ENCODE results near the gene SYF2. TPM values are rescaled to one million over a fixed set of nuclear protein-coding genes. Genes with fewer than 3 reads are reported as not detected.

Gene SYF2
- 29.1 and 42.5 TPM in 2 replicates for total RNA-seq

DNA sequence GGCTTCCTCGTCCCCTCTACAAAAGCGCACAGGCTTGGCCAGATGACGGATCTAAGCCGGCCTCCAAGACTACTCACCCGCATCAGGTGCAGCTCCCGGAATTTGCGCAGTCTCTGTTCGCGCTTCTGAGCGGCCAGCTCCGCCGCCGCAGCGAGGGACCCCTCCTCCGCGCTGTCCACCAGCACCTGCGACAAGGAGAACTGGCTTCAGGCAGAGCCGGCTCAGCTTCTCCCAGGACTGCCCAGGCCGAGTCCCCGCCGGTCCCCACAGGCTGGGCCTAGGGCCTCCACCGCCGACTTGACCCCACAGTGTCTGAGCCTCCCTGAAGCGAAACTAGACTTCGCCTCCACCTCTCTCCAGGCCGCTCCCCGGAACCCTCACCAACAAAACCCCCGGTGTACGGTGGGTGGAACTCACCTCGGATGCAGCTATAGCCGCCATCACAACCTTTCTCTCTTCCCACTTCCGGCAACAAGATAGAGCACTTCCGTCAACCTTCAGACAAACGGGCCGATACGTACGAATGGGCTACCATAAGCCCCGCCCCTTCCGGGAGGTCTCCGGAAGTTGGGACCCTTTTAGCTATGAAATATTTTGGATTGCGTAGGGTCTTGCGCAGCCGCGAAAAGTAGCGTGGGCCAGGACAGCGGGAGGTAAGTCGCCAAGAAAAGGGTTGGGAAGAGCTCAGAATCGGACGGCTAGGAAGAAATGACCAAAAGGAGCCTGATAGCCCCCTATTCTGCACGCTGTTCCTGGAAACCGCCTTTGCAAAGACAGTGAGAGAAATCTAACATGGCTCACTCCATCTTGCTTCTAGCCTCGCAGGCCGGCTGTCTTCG, at the start of gene SYF2:
Gene SYF2 (minus strand): TSS at position 476 of the 839 bp plus-strand sequence. CDS start 35 bp downstream, at position 441.

DNA sequence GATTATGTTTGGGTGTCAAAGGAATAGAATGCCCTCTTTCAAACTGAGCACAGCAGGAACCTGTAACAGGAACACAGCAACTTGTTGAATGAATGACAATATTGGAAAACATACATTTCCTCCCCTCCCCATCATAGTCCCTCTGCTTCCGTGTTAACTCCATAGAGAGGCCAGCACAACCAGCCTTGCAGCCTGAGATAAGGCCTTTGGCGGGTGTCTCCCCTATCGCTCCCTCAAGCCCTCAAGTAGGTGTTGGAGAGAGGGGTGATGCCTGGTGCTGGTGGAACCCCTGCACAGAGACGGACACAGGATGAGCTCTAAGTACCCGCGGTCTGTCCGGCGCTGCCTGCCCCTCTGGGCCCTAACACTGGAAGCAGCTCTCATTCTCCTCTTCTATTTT, 39.9 kb upstream of the SYF2 start, which contains the start of gene RHD:
Gene RHD (plus strand): TSS at position 272 of the 400 bp plus-strand sequence. CDS start 39 bp downstream, at position 311.

DNA sequence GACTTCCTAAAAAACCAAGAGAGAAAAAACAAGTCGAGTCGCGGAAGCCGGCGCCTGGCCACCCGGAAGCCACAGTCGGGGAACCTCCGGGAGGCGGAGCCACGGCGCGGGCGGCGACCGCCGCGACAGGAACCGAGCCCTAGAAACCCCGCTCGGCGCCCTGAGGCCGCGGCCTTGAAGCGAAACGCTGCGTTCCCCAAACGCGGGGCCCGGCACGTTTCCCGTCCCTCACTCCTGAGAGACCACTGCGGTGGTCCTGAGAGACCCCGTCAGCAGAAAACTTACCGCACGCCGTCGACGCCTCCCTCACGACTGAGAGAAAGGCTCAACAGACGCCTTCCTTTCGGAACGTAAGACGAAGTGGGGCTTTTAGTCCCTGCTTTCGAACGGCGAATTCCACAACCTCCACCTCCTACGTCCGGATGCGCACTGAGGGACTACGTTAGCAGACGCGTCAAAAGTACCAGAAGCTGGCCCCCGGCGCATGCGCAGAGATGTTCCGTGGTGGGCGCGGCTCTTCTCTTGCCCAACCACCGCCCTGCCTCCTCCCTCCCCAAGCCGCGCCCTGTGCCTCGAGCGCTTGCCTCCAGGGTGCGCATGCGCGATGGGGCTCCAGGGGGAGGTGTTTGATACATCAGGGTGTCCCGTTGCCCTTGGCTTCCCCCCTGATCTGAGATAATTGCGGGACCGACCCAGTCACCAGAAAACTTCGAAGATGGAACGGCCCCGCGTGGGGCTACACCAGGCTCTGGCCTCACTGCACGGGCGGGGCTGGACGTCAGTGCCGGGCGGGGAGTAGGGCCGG, 14.9 kb upstream of the SYF2 start, which contains the start of gene RSRP1:
Gene RSRP1 (minus strand): TSS at position 431 of the 805 bp plus-strand sequence. CDS start 491 bp downstream, outside the sequence.

Other genes starting within 250 kb of the SYF2 start
- gene RSRP1, start 15.0 kb upstream of the SYF2 start, total RNA-seq = 97.1 and 203 TPM in 2 replicates
- gene RHD, start 40.0 kb upstream of the SYF2 start, total RNA-seq = not detected in 2 replicates
- 85.2 and 89.7 TPM in 2 replicates for gene TMEM50A, start 105.8 kb upstream of the SYF2 start, total RNA-seq
- gene RHCE, start 188.3 kb upstream of the SYF2 start, total RNA-seq = 1.2 and 1.8 TPM in 2 replicates
- gene MACO1, start 198.4 kb upstream of the SYF2 start, total RNA-seq = 19.1 and 19.9 TPM in 2 replicates